Gastroesophageal sphincter (tissue), 3 donors: ENCODE results near the gene DSCAML1.

ENCODE experiments used
- EP300 ChIP-seq: sonication (generic); formaldehyde crosslinking; IDR thresholded peaks from one replicate; pipeline ENCODE4 v1.6.1; 2017; ENCODE audit warnings: antibody characterized with exemption, mild to moderate bottlenecking
- POLR2A ChIP-seq, 2 donors: fragments of 450-650 bp; IDR thresholded peaks; one replicate each; pipeline ENCODE4 v1.6.1; 2017; ENCODE audit warnings: antibody characterized with exemption in 2 of 2, mild to moderate bottlenecking in 2 of 2, moderate library complexity in 1 of 2
- TF ChIP-seq, protein P1 (sequence below), 4 experiments: fragments of 200-600 bp in 2 of 4; fragments of 450-650 bp in 2 of 4; sonication (generic) in 1 of 4; IDR thresholded peaks; one replicate each; pipeline ENCODE4 v1.5.1; 2017 to 2019; ENCODE audit warnings: antibody characterized with exemption in 4 of 4, mild to moderate bottlenecking in 2 of 4, moderate library complexity in 2 of 4

DNA sequence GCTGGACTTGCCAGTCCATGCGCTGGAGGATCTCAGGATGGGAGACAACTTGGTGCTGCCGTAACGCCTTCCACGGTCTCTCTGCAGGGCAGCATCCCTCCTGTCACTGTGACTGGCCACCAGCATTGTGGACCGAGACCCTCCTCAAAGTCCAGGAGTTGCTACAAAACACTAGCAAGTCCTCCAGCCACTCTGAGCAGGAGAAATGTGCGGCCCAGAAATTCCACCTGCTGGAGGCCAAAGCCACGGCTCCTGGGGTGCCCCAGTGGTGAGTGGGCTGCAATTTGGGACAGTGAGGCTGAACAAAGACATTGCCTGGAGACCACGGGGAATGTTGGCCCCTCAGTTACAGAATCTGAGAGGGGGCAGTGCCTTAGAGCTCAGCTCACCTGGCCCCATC lies 6.9 kb upstream of the DSCAML1 start:
- TF ChIP-seq, protein P1, sequence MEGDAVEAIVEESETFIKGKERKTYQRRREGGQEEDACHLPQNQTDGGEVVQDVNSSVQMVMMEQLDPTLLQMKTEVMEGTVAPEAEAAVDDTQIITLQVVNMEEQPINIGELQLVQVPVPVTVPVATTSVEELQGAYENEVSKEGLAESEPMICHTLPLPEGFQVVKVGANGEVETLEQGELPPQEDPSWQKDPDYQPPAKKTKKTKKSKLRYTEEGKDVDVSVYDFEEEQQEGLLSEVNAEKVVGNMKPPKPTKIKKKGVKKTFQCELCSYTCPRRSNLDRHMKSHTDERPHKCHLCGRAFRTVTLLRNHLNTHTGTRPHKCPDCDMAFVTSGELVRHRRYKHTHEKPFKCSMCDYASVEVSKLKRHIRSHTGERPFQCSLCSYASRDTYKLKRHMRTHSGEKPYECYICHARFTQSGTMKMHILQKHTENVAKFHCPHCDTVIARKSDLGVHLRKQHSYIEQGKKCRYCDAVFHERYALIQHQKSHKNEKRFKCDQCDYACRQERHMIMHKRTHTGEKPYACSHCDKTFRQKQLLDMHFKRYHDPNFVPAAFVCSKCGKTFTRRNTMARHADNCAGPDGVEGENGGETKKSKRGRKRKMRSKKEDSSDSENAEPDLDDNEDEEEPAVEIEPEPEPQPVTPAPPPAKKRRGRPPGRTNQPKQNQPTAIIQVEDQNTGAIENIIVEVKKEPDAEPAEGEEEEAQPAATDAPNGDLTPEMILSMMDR (IDR thresholded peaks at IDR 0.05): no peak
- TF ChIP-seq POLR2A (IDR thresholded peaks at IDR 0.05) (no peak), EP300 (no peak)
